ELR (cell line): ENCODE data around the gene BORCS5.

Source experiments
- DNase-seq: peaks from one replicate; pipeline ENCODE4 v3.0.0-alpha.2; 2015; ENCODE audit warnings: low read depth

Gene BORCS5

DNA sequence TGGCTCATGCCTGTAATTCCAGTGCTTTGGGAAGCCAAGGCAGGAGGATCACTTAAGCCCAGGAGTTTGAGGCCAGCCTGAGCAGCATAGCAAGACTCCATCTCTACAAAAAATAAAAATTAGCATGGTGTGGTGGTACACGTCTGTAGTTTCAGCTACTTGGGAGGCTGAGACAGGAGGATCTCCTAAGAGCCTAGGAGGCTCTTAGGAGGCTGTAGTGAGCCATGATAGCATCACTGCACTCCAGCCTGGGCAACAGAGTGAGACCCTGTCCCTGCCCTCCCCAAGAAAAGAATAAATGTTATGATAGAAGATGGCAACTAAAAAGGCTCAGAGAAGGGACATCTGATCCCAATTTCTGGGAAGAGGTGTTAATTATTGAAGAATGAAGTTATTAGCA, 3.6 kb upstream of the BORCS5 start:
- no peak for DNase-seq

DNA sequence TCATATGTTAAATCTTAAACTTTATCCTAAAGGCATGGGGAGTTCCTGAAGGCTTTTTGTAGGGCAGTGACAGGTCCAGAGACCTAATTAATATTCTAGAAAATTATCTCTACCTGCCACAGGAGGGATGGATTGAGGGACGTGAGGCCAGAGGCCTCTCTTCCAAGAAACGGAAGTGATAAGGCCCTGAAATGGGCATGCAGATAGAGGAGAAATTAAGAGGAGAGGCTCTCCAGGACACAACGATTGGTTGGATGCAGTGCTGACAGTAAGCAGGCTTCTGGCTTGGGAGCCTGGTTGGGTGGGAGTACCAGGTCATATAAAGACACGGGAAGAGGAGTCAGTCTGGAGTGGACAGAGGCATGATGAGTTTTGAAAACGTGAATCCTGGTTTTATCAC, 3.1 kb upstream of the BORCS5 start:
- no peak for DNase-seq

DNA sequence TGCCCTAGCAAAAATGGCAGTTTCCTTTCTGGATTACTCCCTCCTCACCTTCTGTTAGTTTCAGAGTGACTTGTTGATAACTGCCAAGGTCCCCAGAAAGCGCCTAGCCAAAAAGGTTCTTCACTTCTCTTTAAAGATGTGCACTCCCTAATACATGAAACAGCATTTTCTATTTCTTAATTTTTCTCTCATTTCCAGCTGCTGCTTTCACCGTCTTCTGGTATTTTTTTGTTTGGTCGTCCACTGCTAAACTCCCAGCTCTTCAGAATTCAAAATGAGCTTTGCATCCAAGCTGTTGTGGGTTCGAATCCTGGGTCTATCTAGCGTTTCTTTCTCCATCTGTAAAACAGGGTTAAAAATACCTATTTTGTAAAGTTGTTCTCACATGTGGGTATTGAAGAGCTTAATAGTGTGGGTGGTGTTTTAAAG, 397 bp upstream of the BORCS5 start:
- DNase-seq: no peak

DNA sequence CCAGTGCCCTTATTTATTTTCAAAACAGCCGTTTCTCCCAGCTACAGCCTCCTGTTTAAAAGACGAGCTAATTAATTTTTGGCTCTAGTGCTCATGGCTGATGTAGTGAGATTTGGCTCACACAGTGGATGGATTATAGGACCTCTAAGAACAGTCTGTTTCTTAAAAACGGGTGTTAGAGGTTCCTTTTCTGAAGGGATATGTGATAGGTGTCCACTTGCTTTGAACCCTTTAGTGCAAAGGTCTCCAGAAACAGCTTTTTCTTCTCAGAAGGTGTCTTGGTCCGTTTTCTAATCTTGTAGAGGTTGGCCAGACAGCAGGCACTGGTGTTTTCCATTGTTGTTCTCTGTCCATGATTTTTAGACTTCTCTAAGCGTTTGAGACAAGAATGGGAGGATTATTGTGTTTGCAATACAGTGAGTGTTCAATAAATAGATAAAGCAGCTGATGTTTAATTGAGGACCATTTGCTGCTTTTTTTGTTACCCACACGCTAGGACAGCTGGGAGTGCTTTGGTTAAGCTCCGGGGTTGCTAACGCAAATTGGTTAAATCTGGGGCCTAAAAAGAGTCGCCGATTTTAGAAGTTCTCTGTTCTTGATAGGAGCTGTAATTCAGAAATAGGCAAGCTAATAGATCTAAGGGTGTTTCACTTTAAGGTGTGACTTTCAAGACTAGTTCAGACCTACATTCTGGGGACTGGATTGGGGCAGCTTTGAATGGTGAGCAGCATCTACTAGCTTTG, 1.0 kb downstream of the BORCS5 start:
- DNase-seq: peak; percentile 25

- no peak for DNase-seq
These were observed 1.6 kb downstream of the BORCS5 start for GRCh38 chr12:12358528-12358927.

- DNase-seq: no peak
These were observed 8.0 kb downstream of the BORCS5 start for GRCh38 chr12:12364787-12365445.

GRCh38 chr12:12365446-12365802, 8.5 kb downstream of the BORCS5 start:
- DNase-seq: no peak

- no peak for DNase-seq
These were observed 9.1 kb downstream of the BORCS5 start for GRCh38 chr12:12365931-12366431.

GRCh38 chr12:12366701-12367481, 10.0 kb downstream of the BORCS5 start:
- no peak for DNase-seq

- DNase-seq: no peak
These were observed 10.7 kb downstream of the BORCS5 start for GRCh38 chr12:12367482-12367998.

- DNase-seq: no peak
These were observed 16.3 kb downstream of the BORCS5 start for GRCh38 chr12:12372946-12373722.

GRCh38 chr12:12376646-12377448, 20.0 kb downstream of the BORCS5 start:
- DNase-seq: peak; percentile 87

GRCh38 chr12:12378616-12379015, 21.7 kb downstream of the BORCS5 start:
- no peak for DNase-seq

DNA sequence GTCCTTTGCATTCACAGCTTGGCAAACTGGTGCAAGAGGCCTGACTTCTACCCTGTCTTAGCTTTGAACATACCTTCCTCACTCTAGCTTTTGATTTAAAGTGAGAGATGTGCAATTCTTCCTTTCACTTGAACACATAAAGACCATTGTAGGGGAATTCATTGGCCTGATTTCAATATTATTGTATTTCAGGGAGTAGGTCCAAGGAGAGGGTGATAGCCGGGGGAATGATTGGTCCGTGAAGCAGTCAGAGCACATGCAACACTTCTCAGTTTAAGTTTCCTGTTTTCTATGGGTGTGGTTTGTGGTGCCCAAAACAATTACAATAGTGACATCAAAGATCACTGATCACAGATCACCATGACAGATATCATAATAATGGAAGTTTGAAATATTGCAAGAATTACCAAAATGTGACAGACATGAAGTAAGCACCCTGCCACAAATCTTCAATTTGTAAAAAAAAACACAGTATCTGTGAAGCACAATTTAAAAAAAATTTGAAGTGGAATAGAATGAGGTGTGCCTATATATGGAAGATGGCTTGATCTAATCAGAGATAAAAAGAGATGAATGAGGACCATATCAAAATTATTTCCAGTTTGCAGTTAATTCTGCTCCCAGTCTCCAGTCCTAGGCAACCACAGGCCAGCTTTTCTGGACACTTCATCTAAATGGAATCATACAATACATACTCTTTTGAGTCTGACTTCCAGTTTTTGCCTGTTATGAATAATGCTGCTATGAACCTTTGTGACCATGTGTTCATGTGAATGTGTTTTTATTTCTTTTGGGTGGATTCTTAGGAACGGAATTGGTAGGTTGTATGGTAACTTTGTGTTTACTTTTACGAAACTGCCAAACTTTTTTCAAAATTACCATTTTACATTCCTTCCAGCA, 23.2 kb downstream of the BORCS5 start:
- no peak for DNase-seq

DNA sequence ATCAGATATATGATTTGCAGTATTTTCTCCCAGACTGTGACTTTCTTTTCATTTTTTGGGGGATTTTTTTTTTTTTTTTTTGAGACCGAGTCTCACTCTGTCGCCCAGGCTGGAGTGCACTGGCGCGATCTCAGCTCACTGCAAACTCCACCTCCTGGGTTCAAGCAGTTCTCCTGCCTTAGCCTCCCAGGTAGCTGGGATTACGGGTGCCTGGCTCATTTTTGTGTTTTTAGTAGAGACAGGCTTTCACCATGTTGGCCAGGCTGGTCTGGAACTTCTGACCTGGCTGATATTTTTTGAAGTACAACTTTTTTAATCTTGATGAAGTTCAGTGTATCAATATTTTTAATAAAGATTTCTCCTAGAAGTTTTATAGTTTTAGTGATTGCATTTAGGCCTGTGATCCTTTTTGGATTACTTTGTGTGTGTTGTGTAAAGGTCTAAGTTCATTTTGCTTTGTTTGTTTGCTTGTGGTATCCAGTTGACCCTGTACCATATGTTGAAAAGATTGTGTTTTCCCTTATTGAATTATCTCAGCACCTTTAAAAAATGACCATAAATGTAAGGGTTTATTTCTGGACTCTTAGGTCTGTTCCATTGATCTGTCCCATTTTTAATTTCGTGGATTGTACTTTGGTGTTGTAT, 24.2 kb downstream of the BORCS5 start:
- DNase-seq: no peak

DNA sequence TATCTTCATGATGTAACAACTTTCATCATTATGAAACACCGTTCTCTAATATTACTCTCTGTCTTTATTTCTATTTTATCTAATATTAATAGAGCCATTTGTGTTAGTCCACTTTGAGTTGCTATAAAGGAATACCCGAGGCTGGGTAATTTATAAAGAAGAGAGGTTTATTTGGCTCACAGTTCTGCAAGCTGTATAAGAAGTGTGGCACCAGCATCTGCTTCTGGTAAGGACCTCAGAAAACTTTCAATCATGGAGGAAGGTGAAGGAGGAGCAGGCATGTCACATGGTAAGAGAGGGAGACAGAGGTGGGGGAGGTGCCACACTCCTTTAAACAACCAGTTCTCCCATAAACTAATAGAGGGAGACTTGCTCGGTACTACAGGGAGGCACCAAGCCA, 25.1 kb downstream of the BORCS5 start:
- no peak for DNase-seq

DNA sequence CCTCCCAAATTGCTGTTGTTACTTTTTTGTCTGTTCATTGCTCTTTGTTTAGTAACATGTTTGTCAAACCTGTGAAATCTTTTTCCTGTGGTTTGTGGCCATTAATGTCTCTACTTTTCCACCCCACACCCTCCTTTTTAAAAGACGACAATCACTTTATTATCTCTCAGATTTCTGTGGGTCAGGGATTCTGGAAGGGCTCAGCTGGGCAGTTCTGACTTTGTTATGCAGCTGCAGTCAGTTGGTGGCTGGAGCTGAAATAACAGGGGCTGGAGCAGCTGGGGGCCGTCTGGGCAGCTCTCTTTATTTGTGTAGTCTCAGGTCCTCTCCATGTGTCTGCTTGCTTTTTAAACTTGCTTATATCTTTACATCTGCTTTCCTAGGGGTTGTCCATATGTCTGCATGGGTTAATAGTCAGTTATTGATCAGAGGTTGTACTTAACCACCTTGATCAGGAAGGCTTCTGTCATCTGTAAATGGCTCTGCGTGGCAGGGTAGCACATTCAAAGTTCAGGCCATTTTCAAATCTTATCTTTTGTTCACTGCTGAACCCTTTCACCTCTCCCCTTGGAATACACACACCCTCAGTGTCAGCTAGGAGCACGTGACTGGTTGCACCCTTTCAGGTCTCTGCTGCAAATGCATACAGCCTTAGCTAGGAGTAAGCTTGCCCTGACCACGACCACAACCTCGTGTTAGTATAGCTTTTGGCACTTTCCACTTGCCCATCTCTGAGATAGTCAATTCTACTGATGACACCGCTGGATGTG, 27.9 kb downstream of the BORCS5 start:
- no peak for DNase-seq

GRCh38 chr12:12387501-12387900, 30.6 kb downstream of the BORCS5 start:
- peak; percentile 70 for DNase-seq

DNA sequence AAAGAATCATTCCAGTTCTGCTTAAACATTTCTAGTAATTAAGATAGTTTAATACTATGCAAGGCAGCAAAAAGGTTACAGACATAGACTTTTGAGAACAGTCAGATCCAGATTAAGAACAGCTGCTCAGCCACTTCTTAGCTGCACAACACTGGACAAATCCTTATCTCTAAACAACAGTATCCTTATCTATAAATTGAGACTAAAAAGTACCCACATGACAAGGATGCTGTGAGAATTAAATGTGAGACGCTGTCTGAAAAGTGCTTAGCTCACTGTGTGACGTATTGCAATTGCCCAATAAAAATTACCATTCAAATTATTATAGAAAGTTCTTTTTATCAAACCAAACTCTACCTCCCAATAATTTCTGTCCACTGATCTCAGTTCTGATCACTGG, 35.5 kb downstream of the BORCS5 start:
- no peak for DNase-seq
